A673 (cell line): Measurements from ENCODE around the gene EXT2. TPM values are rescaled to one million over a fixed set of nuclear protein-coding genes. Genes with fewer than 3 reads are reported as not detected.
A peak's percentile ranks its signal among the peaks of the same experiment; 100 is the strongest.

Experiments used
- BruUV-seq: library from RNA; stranded (reverse); fragments of 400-500 nt; replicated peaks from 2 replicates; lab custom pipeline; 2021; lab: Mats Ljungman, UMichigan
- CTCF ChIA-PET: fragments of 300-600 bp; sonication (Branson Sonifier 250); formaldehyde crosslinking; loops from one replicate; lab custom pipeline; 2022; ENCODE audit warnings: antibody characterized with exemption; lab: Charles Lee
- POLR2A ChIA-PET: fragments of 300-600 bp; sonication (Branson Sonifier 250); formaldehyde crosslinking; loops from one replicate; lab custom pipeline; 2022; ENCODE audit warnings: antibody characterized with exemption; ENCODE audit not compliant: low non-redundant PET; lab: Charles Lee
- DNase-seq: peaks from one replicate; pipeline ENCODE4 v3.0.0-alpha.2; 2015; ENCODE audit warnings: low spot score
- H3K27ac ChIP-seq: fragments of 200-600 bp; sonication (generic); 2 replicates; pipeline ENCODE4 v1.5.1; 2016; ENCODE audit warnings: mixed run types, low read depth, mild to moderate bottlenecking, mixed read lengths, antibody characterized with exemption, low read length; ENCODE audit not compliant: poor library complexity, severe bottlenecking
- H3K27me3 ChIP-seq: fragments of 200-600 bp; sonication (generic); replicated peaks from 2 replicates; pipeline ENCODE4 v1.6.1; 2017; ENCODE audit warnings: mixed run types, low read depth, mild to moderate bottlenecking, mixed read lengths, antibody characterized with exemption, low read length; ENCODE audit not compliant: insufficient read depth, poor library complexity
- H3K36me3 ChIP-seq: fragments of 200-600 bp; sonication (generic); 2 replicates; pipeline ENCODE4 v1.6.1; 2016; ENCODE audit warnings: mixed run types, mild to moderate bottlenecking, mixed read lengths, antibody characterized with exemption, low read length; ENCODE audit not compliant: insufficient read depth, poor library complexity, severe bottlenecking
- H3K4me1 ChIP-seq: fragments of 200-600 bp; sonication (generic); 2 replicates; pipeline ENCODE4 v1.6.1; 2017; ENCODE audit warnings: mixed run types, mild to moderate bottlenecking, mixed read lengths, antibody characterized with exemption, low read length; ENCODE audit not compliant: insufficient read depth, poor library complexity, severe bottlenecking
- H3K4me3 ChIP-seq: fragments of 200-600 bp; sonication (generic); 2 replicates; pipeline ENCODE4 v1.5.1; 2016; ENCODE audit warnings: low read depth, mixed run types, mild to moderate bottlenecking, mixed read lengths, low read length; ENCODE audit not compliant: poor library complexity, severe bottlenecking
- H3K9me3 ChIP-seq: fragments of 200-600 bp; sonication (generic); 2 replicates; pipeline ENCODE4 v1.6.1; 2016; ENCODE audit warnings: mixed run types, low read depth, mild to moderate bottlenecking, mixed read lengths, antibody characterized with exemption, low read length; ENCODE audit not compliant: poor library complexity, severe bottlenecking
- EZH2 ChIP-seq: fragments of 200-600 bp; sonication (generic); IDR thresholded peaks from 2 replicates; pipeline ENCODE4 v1.6.1; 2017; ENCODE audit warnings: borderline replicate concordance, low read depth, mild to moderate bottlenecking, mixed read lengths, antibody characterized with exemption, low read length; ENCODE audit not compliant: poor library complexity, severe bottlenecking
- intact Hi-C: fragments of 100-400 bp; cut with micrococcal nuclease; formaldehyde crosslinking; loops from one replicate; pipeline ENCODE4 v1.10.0; 2022; ENCODE audit not compliant: unreplicated experiment
- total RNA-seq: library from RNA; stranded (reverse); gene quantifications from 2 replicates; pipeline ENCODE4 v1.2.3, GENCODE V29; 2021
- TF ChIP-seq, protein P1 (sequence below): fragments of 300-800, 200-600 bp; sonication (generic); conservative IDR thresholded peaks from 2 replicates; pipeline ENCODE4 v1.5.1; 2017; ENCODE audit warnings: low read depth, mild to moderate bottlenecking, antibody characterized with exemption, low read length, moderate library complexity, mixed read lengths

Gene EXT2
- total RNA-seq, 1 experiment from 2014 or later: 123 TPM

DNA sequence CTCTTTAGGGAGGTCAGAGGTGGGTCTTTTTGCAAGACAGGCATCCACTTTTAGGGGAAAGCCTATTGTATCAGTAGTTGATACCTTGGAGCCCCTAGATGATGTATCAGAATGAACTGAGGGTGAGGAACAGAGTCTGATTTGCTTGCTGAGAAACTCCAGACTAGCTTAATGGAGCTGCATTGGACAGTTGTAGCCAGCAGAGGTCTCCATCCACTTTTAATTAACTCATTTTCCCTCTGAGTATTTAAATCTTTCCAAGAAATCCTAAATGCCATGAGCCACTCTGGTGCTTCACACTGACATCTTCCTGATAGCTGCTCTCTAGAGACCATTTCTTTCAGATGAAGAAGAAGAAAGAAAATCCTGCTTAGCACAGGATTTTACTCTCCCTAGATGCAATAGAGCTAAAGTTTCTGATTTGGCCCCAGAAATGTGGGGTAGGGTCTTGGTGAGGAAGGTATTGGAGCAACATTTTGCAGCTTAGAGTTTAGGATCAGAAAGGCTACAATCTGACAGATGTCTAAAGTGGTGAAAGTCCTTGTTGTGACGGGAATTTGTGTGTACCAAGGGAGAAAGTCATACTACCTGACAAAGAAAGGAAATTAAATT, 38.0 kb downstream of the EXT2 start:
- ChIA-PET CTCF (interaction anchor here (0.6 to 1.4 kb wide), 19 partner anchors 10 to 793 kb away, joined by 3 to 11 read pairs (median 4); no protein-coding TSS in a partner anchor), POLR2A (no interaction called here)
- Histone ChIP-seq H3K4me1 (peaks cover 68% of the 10 kb centered on the region), H3K9me3 (no peaks in the 10 kb centered on the region), H3K36me3 (peaks cover 22% of the 10 kb centered on the region), H3K4me3 (no peak overlapping the region), H3K27ac (peak overlapping the region; percentile 49), H3K27me3 (no peaks in the 10 kb centered on the region)
- intact Hi-C loops: loop anchor here (1.0 kb wide), 3 partner anchors 177 to 405 kb away; partner anchors contain the start of gene ALX4
- BruUV-seq: no TSS peak
- no peak for TF ChIP-seq EZH2
- TF ChIP-seq, protein P1, sequence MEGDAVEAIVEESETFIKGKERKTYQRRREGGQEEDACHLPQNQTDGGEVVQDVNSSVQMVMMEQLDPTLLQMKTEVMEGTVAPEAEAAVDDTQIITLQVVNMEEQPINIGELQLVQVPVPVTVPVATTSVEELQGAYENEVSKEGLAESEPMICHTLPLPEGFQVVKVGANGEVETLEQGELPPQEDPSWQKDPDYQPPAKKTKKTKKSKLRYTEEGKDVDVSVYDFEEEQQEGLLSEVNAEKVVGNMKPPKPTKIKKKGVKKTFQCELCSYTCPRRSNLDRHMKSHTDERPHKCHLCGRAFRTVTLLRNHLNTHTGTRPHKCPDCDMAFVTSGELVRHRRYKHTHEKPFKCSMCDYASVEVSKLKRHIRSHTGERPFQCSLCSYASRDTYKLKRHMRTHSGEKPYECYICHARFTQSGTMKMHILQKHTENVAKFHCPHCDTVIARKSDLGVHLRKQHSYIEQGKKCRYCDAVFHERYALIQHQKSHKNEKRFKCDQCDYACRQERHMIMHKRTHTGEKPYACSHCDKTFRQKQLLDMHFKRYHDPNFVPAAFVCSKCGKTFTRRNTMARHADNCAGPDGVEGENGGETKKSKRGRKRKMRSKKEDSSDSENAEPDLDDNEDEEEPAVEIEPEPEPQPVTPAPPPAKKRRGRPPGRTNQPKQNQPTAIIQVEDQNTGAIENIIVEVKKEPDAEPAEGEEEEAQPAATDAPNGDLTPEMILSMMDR: peak; percentile 99
- DNase-seq: peak; percentile 91

DNA sequence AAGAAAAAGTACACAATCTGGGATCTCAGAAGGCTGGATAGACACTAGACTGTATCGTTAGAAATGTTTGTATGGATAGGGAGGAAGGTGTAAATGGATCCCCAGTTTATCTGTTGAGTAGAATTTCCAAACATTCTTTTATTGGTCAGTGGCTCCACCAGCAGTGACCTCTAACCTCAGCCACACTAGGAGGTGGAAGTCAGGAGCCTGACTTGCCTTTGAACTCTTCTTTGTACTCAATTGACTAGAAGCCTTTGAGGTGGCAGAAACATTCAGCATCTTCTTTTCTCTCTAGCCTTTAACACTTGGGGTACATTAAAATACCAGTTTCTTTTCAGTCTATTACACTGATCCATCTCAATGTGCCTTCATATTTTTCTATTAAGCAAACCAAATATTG, 39.1 kb downstream of the EXT2 start:
- no TSS peak for BruUV-seq
- no peak for DNase-seq
- Histone ChIP-seq H3K27me3 (no peaks in the 10 kb centered on the region), H3K27ac (peak overlapping the region; percentile 2), H3K9me3 (no peaks in the 10 kb centered on the region), H3K4me3 (no peak overlapping the region), H3K36me3 (peaks cover 14% of the 10 kb centered on the region), H3K4me1 (peaks cover 80% of the 10 kb centered on the region)
- intact Hi-C loops: no loop called here
- CTCF ChIA-PET: interaction anchor here (1.1 to 1.4 kb wide), 2 partner anchors 14 to 190 kb away, joined by 3 read pairs; no protein-coding TSS in a partner anchor
- POLR2A ChIA-PET: no interaction called here
- TF ChIP-seq, protein P1: no peak
- no peak for TF ChIP-seq EZH2

DNA sequence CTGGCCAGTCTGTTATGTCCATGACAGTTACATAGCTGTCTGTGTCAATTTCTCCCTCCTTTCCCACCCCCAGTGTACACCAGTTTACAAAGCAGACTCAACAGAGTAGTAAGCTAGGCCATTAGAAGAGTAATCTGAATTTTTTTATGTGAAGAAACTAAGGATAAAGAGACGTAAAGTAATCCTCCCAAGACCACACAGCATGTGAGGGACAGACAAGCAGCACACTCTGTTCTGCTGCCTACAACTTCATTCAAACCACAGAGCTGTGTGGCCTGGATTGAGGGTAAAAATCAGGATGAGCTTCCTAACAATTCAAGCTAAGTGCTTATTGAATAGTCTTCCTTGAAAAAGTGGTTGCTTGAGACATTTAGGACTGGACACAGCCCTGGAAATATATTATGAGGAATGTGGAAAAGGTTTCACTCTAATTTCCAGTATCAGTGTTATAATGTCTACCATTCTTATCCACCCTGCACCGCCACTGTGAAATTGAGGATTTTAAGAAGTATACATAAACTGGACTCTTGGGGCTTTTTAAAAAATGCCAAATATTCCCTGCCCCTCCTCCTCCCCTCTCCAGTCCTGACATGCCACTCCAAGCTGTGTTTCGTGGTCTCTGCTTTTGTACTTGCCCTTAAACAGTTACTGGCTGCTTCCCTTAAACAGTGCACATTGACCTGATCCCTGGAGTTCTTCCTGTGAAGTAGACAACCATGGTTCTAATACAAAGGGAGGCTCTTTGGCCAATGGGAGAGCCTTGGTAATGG, 40.9 kb downstream of the EXT2 start:
- H3K4me1 ChIP-seq: peaks cover 70% of the 10 kb centered on the region
- CTCF ChIA-PET: interaction anchor here (0.5 kb wide), 1 partner anchor 28 kb away, joined by 4 read pairs; no protein-coding TSS in a partner anchor
- intact Hi-C loops: no loop called here

More for the DNA sequence above, 40.9 kb downstream of the EXT2 start:
- BruUV-seq: no TSS peak
- no peaks in the 10 kb centered on the region for H3K9me3 ChIP-seq
- POLR2A ChIA-PET: no interaction called here
- peak overlapping the region; percentile 48 for H3K27ac ChIP-seq
- DNase-seq: peak; percentile 45
- no peak for TF ChIP-seq EZH2
- TF ChIP-seq, protein P1: no peak
- no peak overlapping the region for H3K4me3 ChIP-seq
- H3K36me3 ChIP-seq: peaks cover 7% of the 10 kb centered on the region
- H3K27me3 ChIP-seq: no peaks in the 10 kb centered on the region
